Measurements from ENCODE around the gene CTSL.

Gene CTSL

GRCh38 chr9:87699835-87700234 is 26.1 kb upstream of the CTSL start:
- no peak for DNase-seq (ENCODE audit: low read depth in 2 of 2)
- TF ChIP-seq CTCF (IDR thresholded peaks at IDR 0.05; ENCODE audit: low read depth, low read length) = no peak
- H3K4me3 ChIP-seq (replicated peaks in 1 of 2; ENCODE audit: low read depth in 2 of 2, low read length in 2 of 2) = no peak overlapping the region

GRCh38 chr9:87701491-87701890 is 24.4 kb upstream of the CTSL start:
- no peak for DNase-seq (ENCODE audit: low read depth in 2 of 2)
- H3K4me3 ChIP-seq (replicated peaks in 1 of 2; ENCODE audit: low read depth in 2 of 2, low read length in 2 of 2) = no peak overlapping the region
- no peak for TF ChIP-seq CTCF (IDR thresholded peaks at IDR 0.05; ENCODE audit: low read depth, low read length)

- no peak for DNase-seq (ENCODE audit: low read depth in 2 of 2)
- no peak for TF ChIP-seq CTCF (IDR thresholded peaks at IDR 0.05; ENCODE audit: low read depth, low read length)
- no peak overlapping the region for H3K4me3 ChIP-seq (replicated peaks in 1 of 2; ENCODE audit: low read depth in 2 of 2, low read length in 2 of 2)
These were observed 23.9 kb upstream of the CTSL start for GRCh38 chr9:87701931-87702421.

GRCh38 chr9:87702921-87703320 is 23.0 kb upstream of the CTSL start:
- H3K4me3 ChIP-seq (replicated peaks in 1 of 2; ENCODE audit: low read depth in 2 of 2, low read length in 2 of 2) = no peak overlapping the region
- TF ChIP-seq CTCF (IDR thresholded peaks at IDR 0.05; ENCODE audit: low read depth, low read length) = no peak
- DNase-seq (ENCODE audit: low read depth in 2 of 2) = no peak

GRCh38 chr9:87703636-87704276 is 22.2 kb upstream of the CTSL start:
- no peak for DNase-seq (ENCODE audit: low read depth in 2 of 2)
- no peak for TF ChIP-seq CTCF (IDR thresholded peaks at IDR 0.05; ENCODE audit: low read depth, low read length)

GRCh38 chr9:87704342-87704741 is 21.6 kb upstream of the CTSL start:
- DNase-seq (ENCODE audit: low read depth in 2 of 2) = no peak
- H3K4me3 ChIP-seq (replicated peaks in 1 of 2; ENCODE audit: low read depth in 2 of 2, low read length in 2 of 2) = no peak overlapping the region
- no peak for TF ChIP-seq CTCF (IDR thresholded peaks at IDR 0.05; ENCODE audit: low read depth, low read length)

More at GRCh38 chr9:87703636-87704276, 22.2 kb upstream of the CTSL start:
- H3K4me3 ChIP-seq (replicated peaks in 1 of 2; ENCODE audit: low read depth in 2 of 2, low read length in 2 of 2) = no peak overlapping the region

Data from cardiac fibroblast (primary cell).